Uterus (tissue), 4 donors: ENCODE results near the gene ZNF534. TPM values are rescaled to one million over a fixed set of nuclear protein-coding genes. Genes with fewer than 3 reads are reported as not detected.
"Not testable (repeated sequence)": the region's sequence is repeated elsewhere in the genome, so short reads cannot be mapped to it uniquely, and the experiment has no call there.

Experiments used
- DNase-seq, 2 donors: peaks; one replicate each; pipeline ENCODE4 v3.0.0-alpha.2; 2019 to 2020
- H3K27ac ChIP-seq, 2 donors: fragments of 200-600 bp; sonication (generic); 1 replicate in 1 of 2; 2 replicates in 1 of 2; pipeline ENCODE4 v1.5.1; 2016 to 2018
- H3K27me3 ChIP-seq, 2 donors: fragments of 200-600 bp; sonication (generic); one replicate each; pipeline ENCODE4 v1.5.1; 2018 to 2019; ENCODE audit warnings: control low read depth in 1 of 2
- H3K36me3 ChIP-seq, 2 donors: fragments of 200-600 bp; sonication (generic); one replicate each; pipeline ENCODE4 v1.5.1; 2019; ENCODE audit warnings: control low read depth in 1 of 2
- H3K4me1 ChIP-seq, 2 donors: fragments of 200-600 bp; sonication (generic); one replicate each; pipeline ENCODE4 v1.5.1; 2018 to 2019; ENCODE audit warnings: control low read depth in 1 of 2
- H3K4me3 ChIP-seq, 2 donors: fragments of 200-600 bp; sonication (generic); 1 replicate in 1 of 2; 2 replicates in 1 of 2; pipeline ENCODE4 v1.5.1; 2018 to 2019; ENCODE audit warnings: mild to moderate bottlenecking in 1 of 2
- H3K9me3 ChIP-seq, 2 donors: fragments of 200-600 bp; sonication (generic); one replicate each; pipeline ENCODE4 v1.5.1; 2019; ENCODE audit warnings: control low read depth in 1 of 2
- POLR2A ChIP-seq, 2 donors: fragments of 450-650 bp; IDR thresholded peaks; one replicate each; pipeline ENCODE4 v1.6.1; 2016; ENCODE audit warnings: antibody characterized with exemption in 2 of 2, mild to moderate bottlenecking in 1 of 2, moderate library complexity in 1 of 2
- intact Hi-C: fragments of 100-400 bp; cut with DNase I; formaldehyde crosslinking; loops from one replicate; pipeline ENCODE4 v1.15.1; 2023; ENCODE audit warnings: low total_unique reads
- total RNA-seq, 4 donors: library from RNA; depleted of rRNA in 3 of 4; stranded (reverse); fragments of >200 nt in 3 of 4; gene quantifications; one replicate each; pipeline versions ENCODE4 v1.1.0 to v1.2.4, GENCODE V29; 2014 to 2023
- TF ChIP-seq, protein P1 (sequence below), 4 experiments: fragments of 200-600 bp in 2 of 4; fragments of 450-650 bp in 2 of 4; sonication (generic) in 2 of 4; IDR thresholded peaks; one replicate each; pipeline ENCODE4 v1.5.1; 2016 to 2019; ENCODE audit warnings: antibody characterized with exemption in 4 of 4, mild to moderate bottlenecking in 2 of 4, moderate library complexity in 1 of 4
- donor health status: DM: yes; HTN: yes; CAD: no.

ZNF534 gene
- total RNA-seq, 4 donors from 2014 or later, result 0.29 to 0.46 (median 0.35) TPM; not detected in 1

DNA sequence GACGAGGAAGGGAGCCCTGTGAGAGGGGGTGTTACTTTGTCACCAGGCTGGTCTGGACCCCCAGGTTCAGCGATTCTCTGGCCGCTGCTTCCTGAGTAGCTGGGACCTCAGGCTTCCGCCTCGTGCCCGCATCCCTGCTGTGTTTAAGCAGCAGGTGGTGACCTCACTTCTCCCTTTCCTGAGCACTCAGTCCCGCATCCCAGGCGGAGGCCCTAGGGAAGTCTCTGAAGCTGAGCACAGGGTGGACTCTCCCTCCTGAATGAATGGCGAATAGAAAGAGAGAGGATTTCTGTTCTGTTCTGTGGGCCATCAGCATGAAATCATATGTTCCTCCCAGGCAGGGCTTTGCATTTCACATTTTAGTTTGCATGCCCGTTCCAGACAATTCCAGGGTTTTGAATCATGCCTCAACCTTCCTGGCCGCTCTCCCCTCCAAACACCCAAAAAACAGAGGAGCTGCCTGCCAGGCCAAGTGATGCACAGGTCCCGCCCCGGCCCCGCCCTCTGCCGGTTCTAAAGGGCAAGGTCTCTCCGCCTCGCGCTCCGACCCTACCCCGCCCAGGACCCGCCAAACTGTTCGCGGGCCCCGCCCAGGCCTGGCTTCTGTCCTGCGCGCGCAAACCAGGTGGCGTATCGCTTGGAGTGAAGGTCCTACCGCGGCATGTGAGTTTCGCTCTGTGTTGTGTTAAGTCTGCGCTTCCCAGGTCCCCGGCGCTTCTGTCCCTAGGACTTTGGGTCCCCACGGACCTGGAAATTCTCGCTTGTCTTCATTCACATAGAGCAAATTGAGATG, 63.4 kb downstream of the ZNF534 start:
- intact Hi-C loops, result no loop called here
- H3K27ac ChIP-seq, result no peak overlapping the region
- no peaks in the 10 kb centered on the region for H3K27me3 ChIP-seq
- TF ChIP-seq, protein P1, sequence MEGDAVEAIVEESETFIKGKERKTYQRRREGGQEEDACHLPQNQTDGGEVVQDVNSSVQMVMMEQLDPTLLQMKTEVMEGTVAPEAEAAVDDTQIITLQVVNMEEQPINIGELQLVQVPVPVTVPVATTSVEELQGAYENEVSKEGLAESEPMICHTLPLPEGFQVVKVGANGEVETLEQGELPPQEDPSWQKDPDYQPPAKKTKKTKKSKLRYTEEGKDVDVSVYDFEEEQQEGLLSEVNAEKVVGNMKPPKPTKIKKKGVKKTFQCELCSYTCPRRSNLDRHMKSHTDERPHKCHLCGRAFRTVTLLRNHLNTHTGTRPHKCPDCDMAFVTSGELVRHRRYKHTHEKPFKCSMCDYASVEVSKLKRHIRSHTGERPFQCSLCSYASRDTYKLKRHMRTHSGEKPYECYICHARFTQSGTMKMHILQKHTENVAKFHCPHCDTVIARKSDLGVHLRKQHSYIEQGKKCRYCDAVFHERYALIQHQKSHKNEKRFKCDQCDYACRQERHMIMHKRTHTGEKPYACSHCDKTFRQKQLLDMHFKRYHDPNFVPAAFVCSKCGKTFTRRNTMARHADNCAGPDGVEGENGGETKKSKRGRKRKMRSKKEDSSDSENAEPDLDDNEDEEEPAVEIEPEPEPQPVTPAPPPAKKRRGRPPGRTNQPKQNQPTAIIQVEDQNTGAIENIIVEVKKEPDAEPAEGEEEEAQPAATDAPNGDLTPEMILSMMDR (IDR thresholded peaks at IDR 0.05), result no peak
- no peak for TF ChIP-seq POLR2A (IDR thresholded peaks at IDR 0.05)
- H3K4me3 ChIP-seq, result no peak overlapping the region
- peaks cover 0 to 8% of the 10 kb centered on the region in 2 donors for H3K9me3 ChIP-seq
- no peaks in the 10 kb centered on the region for H3K4me1 ChIP-seq
- peak in 1 of 2 donors; percentile 20 for DNase-seq
- no peaks in the 10 kb centered on the region for H3K36me3 ChIP-seq

- intact Hi-C loops, result no loop called here
- no peaks in the 10 kb centered on the region for H3K4me1 ChIP-seq
- no peak overlapping the region for H3K27ac ChIP-seq
- peak in 1 of 2 donors; percentile 13 for DNase-seq
- no peaks in the 10 kb centered on the region for H3K36me3 ChIP-seq
- H3K27me3 ChIP-seq, result no peaks in the 10 kb centered on the region
- TF ChIP-seq, protein P1 (IDR thresholded peaks at IDR 0.05), result peak in 1 of 4 experiments; percentile 16
- no peak for TF ChIP-seq POLR2A (IDR thresholded peaks at IDR 0.05)
- no peak overlapping the region for H3K4me3 ChIP-seq
- peaks cover 0 to 8% of the 10 kb centered on the region in 2 donors for H3K9me3 ChIP-seq
Measured at GRCh38 chr19:52492994-52493470, 64.1 kb downstream of the ZNF534 start.

DNA sequence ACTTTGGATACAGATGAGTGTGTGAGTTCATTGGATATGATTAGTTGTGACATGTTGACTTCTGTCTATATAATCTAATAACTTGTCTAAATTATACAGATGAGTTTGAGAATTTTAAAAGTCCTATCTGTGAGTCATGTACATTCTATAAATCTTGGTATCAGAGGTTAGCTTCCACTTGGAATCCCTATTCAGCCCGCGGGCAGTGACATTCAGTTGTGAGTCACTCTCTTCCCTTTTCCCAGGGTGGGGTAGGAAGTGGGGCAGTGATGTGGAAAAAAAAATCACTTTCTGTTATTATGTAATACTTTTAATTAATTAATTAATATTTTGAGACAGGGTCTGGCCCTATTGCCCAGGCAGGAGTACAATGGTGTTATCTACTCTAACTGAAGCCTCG, 65.6 kb downstream of the ZNF534 start:
- H3K9me3 ChIP-seq, result peaks cover 0 to 8% of the 10 kb centered on the region in 2 donors
- no peaks in the 10 kb centered on the region for H3K4me1 ChIP-seq
- no peak for TF ChIP-seq POLR2A (IDR thresholded peaks at IDR 0.05)
- TF ChIP-seq, protein P1 (IDR thresholded peaks at IDR 0.05), result no peak
- intact Hi-C loops, result no loop called here
- H3K27ac ChIP-seq, result no peak overlapping the region
- H3K36me3 ChIP-seq, result no peaks in the 10 kb centered on the region
- H3K27me3 ChIP-seq, result no peaks in the 10 kb centered on the region
- DNase-seq, result no peak
- no peak overlapping the region for H3K4me3 ChIP-seq

- intact Hi-C loops, result no loop called here
- H3K4me1 ChIP-seq, result no peaks in the 10 kb centered on the region
- H3K27me3 ChIP-seq, result no peaks in the 10 kb centered on the region
- TF ChIP-seq, protein P1 (IDR thresholded peaks at IDR 0.05), result no peak
- TF ChIP-seq POLR2A (IDR thresholded peaks at IDR 0.05), result no peak
- no peak overlapping the region for H3K27ac ChIP-seq
- no peak overlapping the region for H3K4me3 ChIP-seq
- H3K9me3 ChIP-seq, result no peaks in the 10 kb centered on the region
- no peak for DNase-seq
- H3K36me3 ChIP-seq, result no peaks in the 10 kb centered on the region
Measured at GRCh38 chr19:52498571-52498970, 69.6 kb downstream of the ZNF534 start.

GRCh38 chr19:52500474-52500873, 71.5 kb downstream of the ZNF534 start:
- H3K36me3 ChIP-seq, H3K27ac ChIP-seq, intact Hi-C loops, H3K9me3 ChIP-seq, DNase-seq, H3K4me3 ChIP-seq, H3K4me1 ChIP-seq, H3K27me3 ChIP-seq: not testable (repeated sequence)

DNA sequence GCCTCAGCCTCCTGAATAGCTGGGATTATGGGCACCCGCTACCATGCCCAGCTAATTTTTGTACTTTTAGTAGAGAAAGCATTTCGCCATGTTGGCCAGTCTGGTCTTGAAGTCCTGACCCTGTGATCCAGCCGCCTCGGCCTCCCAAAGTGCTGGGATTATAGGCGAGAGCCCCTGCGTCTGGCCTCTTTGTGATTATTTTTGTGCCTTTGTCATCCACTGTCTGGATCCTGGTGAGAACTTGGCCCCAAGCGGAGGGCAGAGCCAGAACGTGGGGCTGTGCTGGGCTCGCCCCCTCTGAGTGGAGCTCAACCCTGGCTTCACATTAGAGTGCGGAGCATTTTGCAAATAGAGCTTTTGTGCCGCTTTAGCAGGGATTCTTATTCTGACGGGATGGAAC, 72.0 kb downstream of the ZNF534 start:
- H3K27ac ChIP-seq, H3K9me3 ChIP-seq, H3K27me3 ChIP-seq, intact Hi-C loops, H3K4me1 ChIP-seq, DNase-seq, H3K36me3 ChIP-seq, H3K4me3 ChIP-seq: not testable (repeated sequence)
